ENCODE data around the gene LZIC.

DNA sequence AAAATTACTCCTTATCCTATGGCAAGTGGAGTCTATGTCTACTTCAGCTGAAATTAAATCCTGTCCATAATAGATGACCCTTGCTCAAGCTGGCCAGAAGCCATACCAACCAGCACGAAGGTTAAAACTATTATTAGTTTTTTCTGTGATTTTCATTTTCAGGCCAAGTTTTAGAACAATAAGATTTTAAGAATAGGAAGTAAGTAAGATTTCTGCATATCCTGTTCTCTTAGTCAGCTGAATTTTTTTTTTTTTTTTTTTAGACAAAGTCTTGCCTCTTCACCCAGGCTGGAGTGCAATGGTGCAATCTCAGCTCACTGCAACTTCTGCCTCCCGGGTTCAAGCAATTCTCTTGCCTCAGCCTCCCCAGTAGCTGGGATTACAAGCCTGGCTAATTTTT, 47.8 kb upstream of the LZIC start:
- TF ChIP-seq, protein P1, sequence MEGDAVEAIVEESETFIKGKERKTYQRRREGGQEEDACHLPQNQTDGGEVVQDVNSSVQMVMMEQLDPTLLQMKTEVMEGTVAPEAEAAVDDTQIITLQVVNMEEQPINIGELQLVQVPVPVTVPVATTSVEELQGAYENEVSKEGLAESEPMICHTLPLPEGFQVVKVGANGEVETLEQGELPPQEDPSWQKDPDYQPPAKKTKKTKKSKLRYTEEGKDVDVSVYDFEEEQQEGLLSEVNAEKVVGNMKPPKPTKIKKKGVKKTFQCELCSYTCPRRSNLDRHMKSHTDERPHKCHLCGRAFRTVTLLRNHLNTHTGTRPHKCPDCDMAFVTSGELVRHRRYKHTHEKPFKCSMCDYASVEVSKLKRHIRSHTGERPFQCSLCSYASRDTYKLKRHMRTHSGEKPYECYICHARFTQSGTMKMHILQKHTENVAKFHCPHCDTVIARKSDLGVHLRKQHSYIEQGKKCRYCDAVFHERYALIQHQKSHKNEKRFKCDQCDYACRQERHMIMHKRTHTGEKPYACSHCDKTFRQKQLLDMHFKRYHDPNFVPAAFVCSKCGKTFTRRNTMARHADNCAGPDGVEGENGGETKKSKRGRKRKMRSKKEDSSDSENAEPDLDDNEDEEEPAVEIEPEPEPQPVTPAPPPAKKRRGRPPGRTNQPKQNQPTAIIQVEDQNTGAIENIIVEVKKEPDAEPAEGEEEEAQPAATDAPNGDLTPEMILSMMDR (IDR thresholded peaks at IDR 0.05; ENCODE audit: borderline replicate concordance, extremely low read depth, low read length, poor library complexity, severe bottlenecking): no peak
- no peak for TF ChIP-seq EZH2 (IDR thresholded peaks at IDR 0.05; ENCODE audit: borderline replicate concordance, low read depth, low read length, severe bottlenecking)

Data from DND-41 (cell line).